H1 (cell line): ENCODE results near the gene YAP1. TPM values are rescaled to one million over a fixed set of nuclear protein-coding genes. Genes with fewer than 3 reads are reported as not detected.

Experiments used
- CTCF ChIA-PET: fragments of 300-600 bp; sonication (Branson Sonifier 250); formaldehyde crosslinking; loops from one replicate; lab custom pipeline; 2021; ENCODE audit not compliant: partially characterized antibody; lab: Charles Lee
- POLR2A ChIA-PET: fragments of 300-600 bp; sonication (Branson Sonifier 250); formaldehyde crosslinking; loops from one replicate; lab custom pipeline; 2021; ENCODE audit warnings: inconsistent platforms; ENCODE audit not compliant: partially characterized antibody; lab: Charles Lee
- DNase-seq, 2 experiments: peaks; one replicate each; pipeline versions ENCODE4 v3.0.0 to v3.0.0-alpha.2; 2010 to 2022; ENCODE audit warnings: low spot score in 2 of 2, low read depth in 1 of 2, mixed read lengths in 1 of 2
- FAIRE-seq: peaks from 2 replicates; lab custom pipeline; 2011; peaks lifted over from hg19 to GRCh38; lab: Jason Lieb, UNC
- H2AFZ ChIP-seq: 2 replicates; pipeline ENCODE4 v1.8.1; 2012; ENCODE audit warnings: low read length, inconsistent platforms
- H2AK5ac ChIP-seq: 2 replicates; pipeline ENCODE4 v1.6.1; 2013; ENCODE audit warnings: low read depth, low read length
- H2BK120ac ChIP-seq: replicated peaks from 2 replicates; pipeline ENCODE3; 2013; ENCODE audit warnings: low read depth, low read length, inconsistent platforms
- H2BK12ac ChIP-seq: 2 replicates; pipeline ENCODE4 v1.6.1; 2013; ENCODE audit warnings: low read depth, low read length
- H2BK15ac ChIP-seq: 2 replicates; pipeline ENCODE4 v1.6.1; 2013; ENCODE audit warnings: low read length
- H2BK20ac ChIP-seq: 2 replicates; pipeline ENCODE4 v1.6.1; 2013; ENCODE audit warnings: low read length
- H2BK5ac ChIP-seq: 2 replicates; pipeline ENCODE4 v1.6.1; 2013; ENCODE audit warnings: low read depth, low read length
- H3K14ac ChIP-seq: 2 replicates; pipeline ENCODE4 v1.6.1; 2013; ENCODE audit warnings: inconsistent platforms; ENCODE audit not compliant: insufficient read length
- H3K18ac ChIP-seq: 2 replicates; pipeline ENCODE4 v1.6.1; 2013; ENCODE audit warnings: low read length; ENCODE audit errors: extremely low read depth
- H3K23ac ChIP-seq: 2 replicates; pipeline ENCODE4 v1.6.1; 2013; ENCODE audit warnings: inconsistent platforms; ENCODE audit not compliant: insufficient read length
- H3K23me2 ChIP-seq: 2 replicates; pipeline ENCODE4 v1.6.1; 2013; ENCODE audit warnings: low read depth, low read length
- H3K27ac ChIP-seq: 2 replicates; pipeline ENCODE4 v1.6.1; 2011; ENCODE audit warnings: low read depth, low read length, inconsistent platforms
- H3K27me3 ChIP-seq, 4 experiments: replicated peaks in 1 of 4; 1 replicate in 1 of 4; 2 replicates in 3 of 4; pipeline versions ENCODE4 v1.6.1 to v1.8.1; 2011 to 2013; ENCODE audit warnings: low read length in 3 of 4, mild to moderate bottlenecking in 3 of 4, inconsistent platforms in 2 of 4, mixed read lengths in 2 of 4, moderate library complexity in 1 of 4; ENCODE audit not compliant: control insufficient read depth in 3 of 4, insufficient read depth in 3 of 4; ENCODE audit errors: extremely low read depth in 1 of 4
- H3K36me3 ChIP-seq, 4 experiments: 2 replicates each; pipeline versions ENCODE4 v1.6.1 to v1.8.1; 2011 to 2013; ENCODE audit warnings: mild to moderate bottlenecking in 4 of 4, low read length in 3 of 4, moderate library complexity in 2 of 4, control low read depth in 1 of 4, inconsistent platforms in 1 of 4; ENCODE audit not compliant: insufficient read depth in 4 of 4, control insufficient read depth in 2 of 4
- H3K4ac ChIP-seq: replicated peaks from 2 replicates; pipeline ENCODE3; 2013; ENCODE audit warnings: low read length, low read depth, mixed read lengths, inconsistent platforms; ENCODE audit not compliant: insufficient read length
- H3K4me1 ChIP-seq, 4 experiments: replicated peaks in 1 of 4; 1 replicate in 1 of 4; 2 replicates in 3 of 4; pipeline versions ENCODE4 v1.6.1 to v1.8.1; 2011 to 2013; ENCODE audit warnings: low read length in 3 of 4, inconsistent platforms in 2 of 4, mixed read lengths in 1 of 4; ENCODE audit not compliant: insufficient read depth in 4 of 4, control insufficient read depth in 3 of 4
- H3K4me2 ChIP-seq, 2 experiments: 2 replicates each; pipeline versions ENCODE4 v1.6.1 to v1.8.1; 2011 to 2013; ENCODE audit warnings: low read depth in 2 of 2, low read length in 2 of 2, control low read depth in 1 of 2, inconsistent platforms in 1 of 2, mild to moderate bottlenecking in 1 of 2; ENCODE audit not compliant: insufficient read depth in 1 of 2
- H3K4me3 ChIP-seq, 4 experiments: fragments of 200-600, 300-600 bp in 1 of 4; sonication (generic), shearing (Covaris generic), sonication (Bioruptor Twin) in 1 of 4; 2 replicates each; pipeline versions ENCODE4 v1.5.1 to v1.8.1; 2011 to 2016; ENCODE audit warnings: low read length in 4 of 4, low read depth in 3 of 4, control low read depth in 2 of 4, inconsistent platforms in 2 of 4, mild to moderate bottlenecking in 2 of 4, mixed read lengths in 1 of 4, moderate library complexity in 1 of 4; ENCODE audit not compliant: insufficient read depth in 2 of 4; ENCODE audit errors: extremely low read depth in 1 of 4
- H3K56ac ChIP-seq: replicated peaks from 2 replicates; pipeline ENCODE3; 2013; ENCODE audit warnings: low read depth, mild to moderate bottlenecking, mixed read lengths, low read length, inconsistent platforms; ENCODE audit not compliant: insufficient read length
- H3K79me1 ChIP-seq: 2 replicates; pipeline ENCODE4 v1.6.1; 2013; ENCODE audit warnings: low read depth, low read length, control low read depth
- H3K79me2 ChIP-seq, 2 experiments: 2 replicates each; pipeline versions ENCODE4 v1.6.1 to v1.8.1; 2012 to 2013; ENCODE audit warnings: low read length in 2 of 2, mild to moderate bottlenecking in 2 of 2, inconsistent platforms in 1 of 2; ENCODE audit not compliant: insufficient read depth in 2 of 2, control insufficient read depth in 1 of 2
- H3K9ac ChIP-seq, 4 experiments: replicated peaks in 1 of 4; 1 replicate in 1 of 4; 2 replicates in 3 of 4; pipeline versions ENCODE4 v1.6.1 to v1.8.1; 2011 to 2013; ENCODE audit warnings: low read depth in 3 of 4, low read length in 3 of 4, control low read depth in 2 of 4, mild to moderate bottlenecking in 2 of 4, moderate library complexity in 2 of 4, inconsistent platforms in 1 of 4; ENCODE audit errors: extremely low read depth in 1 of 4
- H3K9me3 ChIP-seq, 2 experiments: 2 replicates each; pipeline versions ENCODE4 v1.6.1 to v1.8.1; 2012 to 2013; ENCODE audit warnings: mild to moderate bottlenecking in 2 of 2, moderate library complexity in 2 of 2, control low read depth in 1 of 2, inconsistent platforms in 1 of 2, low read depth in 1 of 2, low read length in 1 of 2, mixed read lengths in 1 of 2; ENCODE audit not compliant: insufficient read depth in 2 of 2
- H4K20me1 ChIP-seq, 2 experiments: replicated peaks in 1 of 2; 2 replicates each; pipeline versions ENCODE3 to v1.8.1; 2011 to 2013; ENCODE audit warnings: inconsistent platforms in 2 of 2, low read length in 2 of 2, mild to moderate bottlenecking in 1 of 2; ENCODE audit not compliant: insufficient read depth in 2 of 2, control insufficient read depth in 1 of 2
- H4K5ac ChIP-seq: 2 replicates; pipeline ENCODE4 v1.6.1; 2013; ENCODE audit warnings: low read length, low read depth, mixed read lengths, inconsistent platforms; ENCODE audit not compliant: insufficient read length
- H4K8ac ChIP-seq: 2 replicates; pipeline ENCODE4 v1.8.0; 2013; ENCODE audit warnings: mild to moderate bottlenecking, moderate library complexity, low read length, inconsistent platforms; ENCODE audit not compliant: insufficient read depth; ENCODE audit errors: extremely low read depth
- H4K91ac ChIP-seq: replicated peaks from 2 replicates; pipeline ENCODE3; 2013; ENCODE audit warnings: low read length, mixed read lengths, inconsistent platforms; ENCODE audit not compliant: insufficient read length
- ASH2L ChIP-seq: fragments of 200-600, 300-600 bp; sonication (generic); IDR thresholded peaks from one replicate; pipeline ENCODE4 v1.7.1; 2017; ENCODE audit warnings: low read length
- ATF2 ChIP-seq: IDR thresholded peaks from 2 replicates; pipeline ENCODE4 v1.6.1; 2012; ENCODE audit warnings: low read length, inconsistent platforms
- CHD1 ChIP-seq: IDR thresholded peaks from 2 replicates; pipeline ENCODE4 v1.6.1; 2012; ENCODE audit warnings: low read depth, low read length, improper control_type of control experiment
- JUND ChIP-seq: IDR thresholded peaks from 2 replicates; pipeline ENCODE4 v1.6.1; 2011; ENCODE audit warnings: mild to moderate bottlenecking, improper control_type of control experiment, low read length
- KDM1A ChIP-seq: fragments of 200-600, 300-600 bp; sonication (generic); IDR thresholded peaks from 2 replicates; pipeline ENCODE4 v1.7.1; 2016; ENCODE audit warnings: mild to moderate bottlenecking, low read length, borderline replicate concordance
- KDM5A ChIP-seq: fragments of 200-600 bp; IDR thresholded peaks from 2 replicates; pipeline ENCODE4 v1.7.1; 2012; ENCODE audit warnings: mild to moderate bottlenecking, low read length, inconsistent platforms, mixed read lengths
- NANOG ChIP-seq: IDR thresholded peaks from 2 replicates; pipeline ENCODE4 v1.6.1; 2011; ENCODE audit warnings: low read length, low read depth, mild to moderate bottlenecking, inconsistent platforms; ENCODE audit not compliant: insufficient read depth, poor library complexity, severe bottlenecking
- POLR2AphosphoS5 ChIP-seq: IDR thresholded peaks from 2 replicates; pipeline ENCODE4 v1.6.1; 2011; ENCODE audit warnings: low read depth, low read length
- RFX5 ChIP-seq: IDR thresholded peaks from 2 replicates; pipeline ENCODE4 v1.6.1; 2011; ENCODE audit warnings: low read depth, low read length, improper control_type of control experiment, borderline replicate concordance
- SP1 ChIP-seq: IDR thresholded peaks from 2 replicates; pipeline ENCODE4 v1.6.1; 2011; ENCODE audit warnings: low read depth, low read length
- WGBS, 2 experiments: shearing (Covaris generic) in 1 of 2; methylation state at CpG; one replicate each; pipeline versions ENCODE4 v1.1.6 to v1.1.7; 2013 to 2015; ENCODE audit warnings: low lambda C conversion rate in 2 of 2, mixed read lengths in 2 of 2, inconsistent platforms in 1 of 2, low coverage in 1 of 2, missing lambda C conversion rate in 1 of 2; ENCODE audit not compliant: insufficient replicate concordance in 2 of 2, insufficient coverage in 1 of 2, insufficient read length in 1 of 2; ENCODE audit errors: extremely low coverage in 1 of 2, missing lambda C conversion rate in 1 of 2; 5-methylcytosine and 5-hydroxymethylcytosine counted together
- polyA plus RNA-seq, 7 experiments: library from polyadenylated mRNA; depleted of rRNA in 3 of 7; stranded (reverse) in 5 of 7; unstranded in 2 of 7; fragments of >200 nt in 5 of 7; fragments of 200-250 nt in 2 of 7; gene quantifications; 1 replicate in 5 of 7; 2 replicates in 1 of 7; 4 replicates in 1 of 7; pipeline versions ENCODE4 v1.2.1 to v1.2.3, GENCODE V29; 2011 to 2013; ENCODE audit warnings: missing spikeins in 2 of 7, mixed read lengths in 2 of 7
- total RNA-seq: library from RNA; stranded (reverse); fragmentation: NEBNext Ultra II Directional; extraction: Animal tissue kit (Norgen Biotek cat#: 25700); gene quantifications from 2 replicates; pipeline ENCODE4 v1.2.1, GENCODE V29; 2021
- TF ChIP-seq, protein P1 (sequence below): IDR thresholded peaks from 2 replicates; pipeline ENCODE4 v1.6.1; 2011; ENCODE audit warnings: low read depth, mild to moderate bottlenecking, low read length; ENCODE audit not compliant: insufficient read depth

Gene YAP1
- total and polyA plus RNA-seq, 2 of the 8 experiments (the other 6 are each of a cell fraction or from before 2014, with no cell fraction given): 62.0 to 108 TPM

- Histone ChIP-seq H2BK5ac (no peak overlapping the region), H3K4me2 (no peak overlapping the region), H3K4ac (no peak overlapping the region), H2AK5ac (no peak overlapping the region), H3K14ac (no peak overlapping the region), H2BK20ac (no peak overlapping the region), H3K56ac (no peak overlapping the region), H3K9ac (no peak overlapping the region), H3K23ac (no peak overlapping the region), H4K8ac (no peak overlapping the region), H4K91ac (no peak overlapping the region), H2BK15ac (no peak overlapping the region), H2BK120ac (no peak overlapping the region), H3K79me2 (no peaks in the 10 kb centered on the region), H3K4me1 (0 out of 7 replicates have a peak, but pooled peaks cover 0 to 2% (median 0%) of the 10 kb centered on the region in 4 experiments), H2AFZ (no peak overlapping the region), H2BK12ac (no peak overlapping the region), H3K4me3 (no peak overlapping the region), H3K27ac (no peak overlapping the region), H3K36me3 (peaks cover 0 to 9% (median 1%) of the 10 kb centered on the region in 4 experiments; a peak in 3 of 8 replicates), H3K27me3 (no peaks in the 10 kb centered on the region), H3K18ac (no peak overlapping the region), H3K9me3 (no peaks in the 10 kb centered on the region), H3K79me1 (no peaks in the 10 kb centered on the region), H4K5ac (no peak overlapping the region), H3K23me2 (no peaks in the 10 kb centered on the region), H4K20me1 (no peaks in the 10 kb centered on the region)
- no peak for FAIRE-seq
- DNase-seq: no peak
- WGBS, 2 experiments: 87% methylated on average over 2 of the region's 2 CpGs; no CpG with 5 or more reads in 1 of the 2 experiments
- CTCF ChIA-PET: interaction anchor here (0.5 to 0.7 kb wide), 2 partner anchors 24 to 30 kb away, joined by 3 read pairs; no protein-coding TSS in a partner anchor
- POLR2A ChIA-PET: no interaction called here
- TF ChIP-seq KDM1A (no peak), KDM5A (no peak), ASH2L (no peak), RFX5 (no peak), NANOG (no peak), SP1 (no peak), POLR2AphosphoS5 (no peak), CHD1 (no peak), JUND (no peak), ATF2 (no peak)
- TF ChIP-seq, protein P1, sequence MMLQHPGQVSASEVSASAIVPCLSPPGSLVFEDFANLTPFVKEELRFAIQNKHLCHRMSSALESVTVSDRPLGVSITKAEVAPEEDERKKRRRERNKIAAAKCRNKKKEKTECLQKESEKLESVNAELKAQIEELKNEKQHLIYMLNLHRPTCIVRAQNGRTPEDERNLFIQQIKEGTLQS: no peak
Observed at GRCh38 chr11:102216433-102217075, 106.3 kb downstream of the YAP1 start.
